HepG2 (cell line): Measurements from ENCODE around the gene SMOC1. TPM values are rescaled to one million over a fixed set of nuclear protein-coding genes. Genes with fewer than 3 reads are reported as not detected.

Source experiments
- AGO2 ChIP-seq: fragments of 200-400 bp; formaldehyde crosslinking; optimal IDR thresholded peaks from 2 replicates; pipeline ENCODE3; 2017; ENCODE audit warnings: mild to moderate bottlenecking, low read depth, low read length, moderate library complexity
- ATRX ChIP-seq: sonication (generic); formaldehyde crosslinking; IDR thresholded peaks from 2 replicates; pipeline ENCODE4 v1.4.0; 2020; ENCODE audit warnings: missing genetic modification reagents, borderline replicate concordance
- CBX1 ChIP-seq: IDR thresholded peaks from one replicate; pipeline ENCODE4 v1.6.1; 2016; ENCODE audit warnings: antibody characterized with exemption, low read depth
- CEBPZ ChIP-seq: IDR thresholded peaks from 2 replicates; pipeline ENCODE4 v1.6.1; 2012; ENCODE audit warnings: low read length, improper control_type of control experiment
- DR1 ChIP-seq: sonication (generic); formaldehyde crosslinking; IDR thresholded peaks from 2 replicates; pipeline ENCODE4 v1.8.0; 2021; ENCODE audit warnings: mild to moderate bottlenecking, missing genetic modification reagents, inconsistent platforms
- E2F1 ChIP-seq: sonication (generic); formaldehyde crosslinking; IDR thresholded peaks from 2 replicates; pipeline ENCODE4 v1.5.0; 2020; ENCODE audit warnings: missing genetic modification reagents
- ELK4 ChIP-seq: sonication (generic); formaldehyde crosslinking; IDR thresholded peaks from 2 replicates; pipeline ENCODE4 v1.9.0; 2021; ENCODE audit warnings: missing genetic modification reagents, borderline replicate concordance
- GMEB1 ChIP-seq: sonication (generic); formaldehyde crosslinking; IDR thresholded peaks from 2 replicates; pipeline ENCODE4 v1.5.1; 2020; ENCODE audit warnings: missing genetic modification reagents, mild to moderate bottlenecking, borderline replicate concordance
- JUNB ChIP-seq: sonication (generic); formaldehyde crosslinking; IDR thresholded peaks from 2 replicates; pipeline ENCODE4 v1.8.0; 2022; ENCODE audit warnings: missing genetic modification reagents, mild to moderate bottlenecking, borderline replicate concordance
- MED1 ChIP-seq: sonication (generic); formaldehyde crosslinking; IDR thresholded peaks from 2 replicates; pipeline ENCODE4 v1.4.0; 2020; ENCODE audit warnings: missing genetic modification reagents
- MEF2D ChIP-seq: sonication (generic); formaldehyde crosslinking; IDR thresholded peaks from 2 replicates; pipeline ENCODE4 v1.5.1; 2020; ENCODE audit warnings: mild to moderate bottlenecking, missing genetic modification reagents
- NFE2L1 ChIP-seq: sonication (generic); formaldehyde crosslinking; IDR thresholded peaks from 2 replicates; pipeline ENCODE4 v1.4.0; 2020; ENCODE audit warnings: missing genetic modification reagents, mild to moderate bottlenecking, borderline replicate concordance
- POGK ChIP-seq: sonication (generic); formaldehyde crosslinking; conservative IDR thresholded peaks from 2 replicates; pipeline ENCODE4 v1.8.0; 2022; ENCODE audit warnings: mild to moderate bottlenecking, moderate library complexity, missing genetic modification reagents
- SMAD3 ChIP-seq: sonication (generic); formaldehyde crosslinking; IDR thresholded peaks from 2 replicates; pipeline ENCODE4 v1.4.0; 2020; ENCODE audit warnings: missing genetic modification reagents
- TCF12 ChIP-seq, 2 experiments: fragments of 450-650 bp in 1 of 2; sonication (generic) in 1 of 2; formaldehyde crosslinking in 1 of 2; IDR thresholded peaks; 2 replicates each; pipeline versions ENCODE4 v1.6.1 to v1.8.0; 2017 to 2022; ENCODE audit warnings: antibody characterized with exemption in 1 of 2, mild to moderate bottlenecking in 1 of 2, missing genetic modification reagents in 1 of 2, moderate library complexity in 1 of 2
- ZNF280B ChIP-seq: sonication (generic); formaldehyde crosslinking; IDR thresholded peaks from 2 replicates; pipeline ENCODE4 v1.5.0; 2020; ENCODE audit warnings: missing genetic modification reagents, mild to moderate bottlenecking, borderline replicate concordance
- ZNF709 ChIP-seq: sonication (generic); formaldehyde crosslinking; IDR thresholded peaks from 2 replicates; pipeline ENCODE4 v1.5.0; 2020; ENCODE audit warnings: mild to moderate bottlenecking, missing genetic modification reagents
- ZNF784 ChIP-seq: sonication (generic); formaldehyde crosslinking; IDR thresholded peaks from 2 replicates; pipeline ENCODE4 v1.5.1; 2020; ENCODE audit warnings: missing genetic modification reagents, mild to moderate bottlenecking, borderline replicate concordance
- polyA plus RNA-seq, 8 experiments: library from polyadenylated mRNA; depleted of rRNA in 3 of 8; stranded (reverse) in 7 of 8; unstranded in 1 of 8; fragments of >200 nt; fragmentation: Illumina TruSeq in 4 of 8; extraction: Trizol in 4 of 8; gene quantifications; 2 replicates each; pipeline versions ENCODE4 v1.2.1 to v1.2.3, GENCODE V29; 2011 to 2016; ENCODE audit warnings: low read depth in 4 of 8, missing spikeins in 1 of 8, mixed read lengths in 1 of 8; ENCODE audit not compliant: insufficient read depth in 1 of 8
- total RNA-seq, 5 experiments: library from RNA; depleted of rRNA; stranded (reverse); fragments of >200 nt; fragmentation: Illumina TruSeq; extraction: Trizol; gene quantifications; 2 replicates each; pipeline ENCODE4 v1.2.3, GENCODE V29; 2016; ENCODE audit warnings: low read depth in 1 of 5

Gene SMOC1
- total and polyA plus RNA-seq, 2 of the 13 experiments (the other 11 are each of a cell fraction or from before 2014, with no cell fraction given) = 17.8 to 35.6 TPM

GRCh38 chr14:69845787-69846186, 33.4 kb upstream of the SMOC1 start (continued):
- TF ChIP-seq NFE2L1 (CRISPR knock-in tag) = no peak
- no peak for TF ChIP-seq AGO2
- no peak for TF ChIP-seq GMEB1 (CRISPR knock-in tag)
- TF ChIP-seq MEF2D = no peak
- no peak for TF ChIP-seq JUNB
- no peak for TF ChIP-seq POGK
- no peak for TF ChIP-seq ATRX (CRISPR knock-in tag)
- no peak for TF ChIP-seq SMAD3 (CRISPR knock-in tag)
- no peak for TF ChIP-seq ZNF280B (CRISPR knock-in tag)
- no peak for TF ChIP-seq ZNF784 (CRISPR knock-in tag)
- TF ChIP-seq CBX1 = no peak
- TF ChIP-seq ELK4 (CRISPR knock-in tag) = no peak
- no peak for TF ChIP-seq CEBPZ
- TF ChIP-seq E2F1 (CRISPR knock-in tag) = no peak
- TF ChIP-seq DR1 (CRISPR knock-in tag) = no peak
- TF ChIP-seq MED1 (CRISPR knock-in tag) = peak; percentile 72
- no peak for TF ChIP-seq ZNF709
- TF ChIP-seq TCF12 (IDR thresholded peaks at IDR 0.05) = no peak
- no peak for TF ChIP-seq TCF12 (CRISPR knock-in tag; IDR thresholded peaks at IDR 0.05)
